HUES64 (cell line): ENCODE results near the gene FARS2.
A peak's percentile ranks its signal among the peaks of the same experiment; 100 is the strongest.

Source experiments
- H3K27ac ChIP-seq: 2 replicates; pipeline ENCODE4 v1.7.0; 2013; ENCODE audit warnings: low read depth, low read length, inconsistent platforms
- H3K27me3 ChIP-seq: 2 replicates; pipeline ENCODE4 v1.6.1; 2013; ENCODE audit warnings: mild to moderate bottlenecking, low read length; ENCODE audit not compliant: insufficient read depth
- H3K36me3 ChIP-seq: 2 replicates; pipeline ENCODE4 v1.6.1; 2013; ENCODE audit warnings: mild to moderate bottlenecking, low read length; ENCODE audit not compliant: insufficient read depth
- H3K4me1 ChIP-seq: 2 replicates; pipeline ENCODE4 v1.6.1; 2013; ENCODE audit warnings: mild to moderate bottlenecking, low read length, moderate library complexity; ENCODE audit not compliant: insufficient read depth
- H3K4me3 ChIP-seq: 2 replicates; pipeline ENCODE4 v1.5.1; 2013; ENCODE audit warnings: mild to moderate bottlenecking, low read length, moderate library complexity
- H3K9ac ChIP-seq: 2 replicates; pipeline ENCODE4 v1.6.1; 2013; ENCODE audit warnings: mild to moderate bottlenecking, low read depth, low read length
- H3K9me3 ChIP-seq: 2 replicates; pipeline ENCODE4 v1.6.1; 2013; ENCODE audit warnings: low read depth, low read length; ENCODE audit not compliant: insufficient read depth
- WGBS: fragments of 150-250, 120-280 bp; methylation state at CpG from one replicate; pipeline ENCODE4 v1.1.7; 2013; ENCODE audit warnings: missing lambda C conversion rate; 5-methylcytosine and 5-hydroxymethylcytosine counted together

Gene FARS2

DNA sequence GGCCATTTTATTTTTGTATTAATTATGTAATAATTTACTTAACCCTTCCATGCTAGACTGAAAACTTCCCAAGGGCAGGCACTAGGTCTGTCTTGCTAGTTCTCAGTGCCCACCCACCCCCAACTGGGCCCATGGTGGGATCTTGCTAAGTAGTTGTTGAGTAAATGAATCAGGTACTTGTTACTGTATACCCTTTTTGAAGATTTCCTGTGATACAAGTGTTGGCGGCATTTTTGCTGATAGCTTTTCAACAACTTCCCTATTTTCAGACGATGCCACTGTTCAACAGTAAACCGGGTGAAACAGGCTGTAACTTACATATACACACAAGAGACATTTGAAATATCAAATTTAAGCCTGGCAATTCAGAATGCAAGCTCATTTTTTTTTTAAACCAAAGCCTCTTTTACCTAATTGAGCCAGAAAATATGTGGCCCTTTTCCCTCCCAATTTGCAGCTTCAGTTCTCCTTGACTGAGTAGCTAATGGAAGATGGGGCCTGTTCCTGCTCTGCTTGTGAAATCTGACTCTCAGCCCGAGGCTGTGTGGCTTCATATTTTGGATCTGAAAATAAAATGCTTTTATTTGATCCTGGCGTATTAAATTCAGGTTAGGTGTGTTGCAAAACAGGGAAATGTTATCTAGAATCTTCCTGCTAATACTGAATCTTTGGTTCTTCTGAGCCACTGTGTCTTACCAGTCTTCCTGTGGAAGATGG lies 457.1 kb downstream of the FARS2 start:
- Histone ChIP-seq H3K9me3 (no peaks in the 10 kb centered on the region), H3K9ac (no peak overlapping the region), H3K4me1 (peaks cover 20% of the 10 kb centered on the region), H3K4me3 (no peak overlapping the region), H3K36me3 (no peaks in the 10 kb centered on the region), H3K27ac (no peak overlapping the region), H3K27me3 (no peaks in the 10 kb centered on the region)
- 98% methylated on average over 5 of the region's 5 CpGs for WGBS

DNA sequence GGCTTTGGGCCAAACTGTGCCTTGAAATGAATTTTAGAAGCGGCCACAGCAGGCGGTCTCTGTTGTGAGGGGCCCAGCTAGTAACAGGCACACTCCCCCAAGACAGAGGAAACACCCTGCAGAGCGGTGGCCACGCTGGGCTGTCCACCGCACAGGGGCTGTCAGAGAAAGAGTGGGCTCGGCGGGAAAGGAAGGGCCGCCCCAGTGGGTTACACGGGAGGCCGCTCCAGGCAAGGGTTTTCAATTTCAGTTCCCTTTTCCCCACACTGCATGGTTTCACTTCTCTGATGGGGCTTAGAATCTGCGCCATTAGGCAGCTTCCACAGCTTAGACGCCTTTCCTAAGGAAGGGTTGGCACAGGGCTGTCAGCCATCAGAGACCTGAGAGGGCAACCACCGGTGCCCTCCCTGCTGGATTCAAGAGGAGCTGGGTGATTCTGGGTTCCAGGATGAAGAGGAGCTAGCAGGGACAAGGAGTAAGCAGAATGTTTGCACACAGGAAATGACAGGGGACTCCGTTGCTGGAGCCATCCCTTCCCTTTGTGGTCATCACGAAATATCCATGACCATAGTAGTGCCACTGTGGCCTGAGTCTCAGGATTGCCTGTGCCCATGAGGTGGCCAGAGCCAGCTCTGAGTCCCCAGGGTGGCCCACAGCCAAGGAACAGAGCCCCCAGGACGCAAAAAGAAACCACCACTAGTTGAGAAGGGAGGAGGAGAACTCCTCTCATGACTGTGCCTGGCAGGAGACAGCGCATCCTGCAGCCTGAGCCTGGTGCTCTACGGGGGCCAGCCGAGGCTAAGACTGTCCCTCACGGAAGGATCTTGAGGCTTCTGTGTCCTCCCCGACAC lies 462.8 kb downstream of the FARS2 start:
- Histone ChIP-seq H3K27ac (peak overlapping the region; percentile 42; the same call in 1 of the 2 replicates), H3K4me3 (no peak overlapping the region), H3K27me3 (no peaks in the 10 kb centered on the region), H3K4me1 (peaks cover 28% of the 10 kb centered on the region), H3K9me3 (no peaks in the 10 kb centered on the region), H3K9ac (no peak overlapping the region), H3K36me3 (no peaks in the 10 kb centered on the region)
- WGBS: 64% methylated on average over 21 of the region's 21 CpGs

DNA sequence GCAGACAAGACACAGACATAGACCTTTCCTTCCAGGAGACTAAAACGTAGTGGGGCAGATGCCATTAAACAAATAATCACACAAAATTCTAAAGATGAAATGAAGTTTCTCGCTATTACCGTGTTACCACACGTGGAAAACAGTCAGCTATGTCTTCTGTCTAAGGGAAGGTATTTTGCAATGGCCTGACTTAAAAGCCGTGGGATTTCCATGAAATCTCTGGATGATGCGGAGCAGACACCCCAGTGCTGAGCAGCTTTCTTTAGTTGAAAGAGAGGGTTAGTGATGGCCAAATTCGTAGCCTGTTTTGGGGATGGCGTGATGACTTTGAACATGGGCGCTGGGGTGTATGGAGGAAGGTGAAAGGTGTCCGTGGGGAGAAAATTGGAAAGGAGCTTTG lies 463.6 kb downstream of the FARS2 start:
- no peak overlapping the region for H3K9ac ChIP-seq
- 96% methylated on average over 10 of the region's 10 CpGs for WGBS
- peaks cover 32% of the 10 kb centered on the region for H3K4me1 ChIP-seq

DNA sequence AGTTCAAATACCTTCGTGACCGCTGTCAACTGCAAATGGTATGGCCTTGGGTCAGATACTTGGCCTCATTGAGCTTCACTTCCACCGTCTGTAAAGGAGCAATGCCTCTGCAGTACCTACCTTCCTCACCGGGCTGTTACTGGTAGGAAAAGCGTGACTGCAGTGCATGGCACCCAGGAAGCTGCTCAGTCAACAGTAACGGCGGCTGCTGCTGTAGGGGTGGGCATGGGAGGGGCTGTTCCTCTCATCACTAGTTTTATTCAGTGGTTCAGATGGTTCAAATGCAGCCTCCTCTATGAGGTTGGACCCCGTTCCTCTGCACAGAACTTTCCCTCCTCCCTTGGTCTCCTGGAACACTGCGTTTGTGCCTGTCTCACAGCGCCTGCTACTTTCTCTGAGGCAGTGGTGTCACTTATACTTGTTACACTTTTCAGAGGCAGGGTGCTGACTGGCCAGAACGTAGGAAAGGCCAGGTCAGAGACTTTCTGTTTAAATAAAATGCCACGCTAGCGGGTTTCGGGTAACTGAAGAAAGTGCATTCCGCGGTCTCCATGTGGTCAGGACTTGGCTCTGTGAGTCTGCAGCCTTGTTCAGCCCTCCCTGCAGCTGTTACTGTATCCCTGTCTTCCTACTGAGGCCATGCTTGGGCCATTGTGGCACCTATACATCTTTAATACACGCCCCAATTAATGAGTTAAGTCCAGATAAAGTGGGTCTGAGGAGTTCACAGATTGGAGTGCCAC lies 465.8 kb downstream of the FARS2 start:
- Histone ChIP-seq H3K4me3 (no peak overlapping the region), H3K27ac (no peak overlapping the region), H3K27me3 (no peaks in the 10 kb centered on the region), H3K9me3 (no peaks in the 10 kb centered on the region), H3K4me1 (peaks cover 32% of the 10 kb centered on the region), H3K9ac (no peak overlapping the region), H3K36me3 (no peaks in the 10 kb centered on the region)
- WGBS: 94% methylated on average over 17 of the region's 17 CpGs

More for the DNA sequence above, 463.6 kb downstream of the FARS2 start:
- Histone ChIP-seq H3K9me3 (no peaks in the 10 kb centered on the region), H3K27me3 (no peaks in the 10 kb centered on the region), H3K27ac (no peak overlapping the region), H3K4me3 (no peak overlapping the region), H3K36me3 (no peaks in the 10 kb centered on the region)

DNA sequence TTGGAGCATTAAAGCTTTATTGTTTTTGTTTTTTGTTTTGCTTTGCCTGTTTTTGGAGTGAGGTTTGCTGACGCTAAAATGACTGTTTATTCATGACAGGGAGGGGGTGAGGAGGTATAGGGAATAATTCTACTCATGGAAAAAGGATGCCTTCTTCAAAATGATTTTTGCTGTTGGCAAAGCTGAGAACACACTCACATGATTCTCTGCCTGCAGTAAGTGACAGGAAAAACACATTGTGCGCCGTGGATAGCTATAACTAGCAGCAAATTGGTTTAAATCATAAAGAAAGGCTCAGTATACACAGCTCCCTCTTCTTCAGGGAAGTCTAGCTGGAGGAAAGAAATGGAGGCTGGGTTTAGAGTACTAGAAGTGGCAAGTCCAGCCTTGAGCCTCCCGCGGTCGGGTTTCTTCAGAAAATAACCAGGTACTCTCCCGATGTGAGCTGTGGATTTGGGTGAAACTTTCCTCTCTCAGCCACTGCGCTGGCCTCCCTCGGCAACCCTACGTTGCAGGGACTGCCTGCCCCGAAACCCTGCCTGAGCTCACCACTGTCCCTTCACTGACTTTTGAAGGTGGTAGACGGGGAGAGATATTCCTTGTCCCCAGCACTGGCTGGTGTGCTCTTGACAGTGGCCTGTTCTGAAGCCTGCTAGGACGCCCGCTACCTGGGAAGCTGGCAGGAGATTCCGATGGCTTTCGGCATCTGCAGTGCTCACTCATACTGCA lies 467.2 kb downstream of the FARS2 start:
- Histone ChIP-seq H3K36me3 (no peaks in the 10 kb centered on the region), H3K4me3 (no peak overlapping the region), H3K27me3 (no peaks in the 10 kb centered on the region), H3K9me3 (no peaks in the 10 kb centered on the region), H3K4me1 (peaks cover 21% of the 10 kb centered on the region), H3K9ac (no peak overlapping the region), H3K27ac (no peak overlapping the region)
- 91% methylated on average over 16 of the region's 16 CpGs for WGBS

DNA sequence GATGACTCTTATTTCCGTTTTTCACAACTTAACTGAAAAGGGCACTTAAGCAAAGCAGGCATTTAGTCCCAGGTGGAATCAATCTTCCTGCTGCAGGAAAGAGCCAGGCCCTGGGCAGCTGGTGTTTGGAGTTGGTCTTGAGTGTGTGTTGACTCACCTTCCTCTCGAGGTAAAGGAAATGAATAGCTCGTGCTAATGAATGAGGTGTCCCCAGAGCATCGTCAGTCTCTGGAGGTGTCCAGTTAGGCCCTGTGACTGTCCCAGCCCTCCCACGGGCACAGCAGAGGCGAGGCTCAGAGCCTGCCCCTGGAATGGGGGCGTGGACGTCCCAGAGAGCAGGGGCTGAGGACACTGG lies 467.7 kb downstream of the FARS2 start:
- Histone ChIP-seq H3K36me3 (no peaks in the 10 kb centered on the region), H3K27ac (no peak overlapping the region), H3K4me3 (no peak overlapping the region), H3K9ac (no peak overlapping the region), H3K27me3 (no peaks in the 10 kb centered on the region), H3K4me1 (peaks cover 15% of the 10 kb centered on the region), H3K9me3 (no peaks in the 10 kb centered on the region)
- 71% methylated on average over 8 of the region's 8 CpGs for WGBS

DNA sequence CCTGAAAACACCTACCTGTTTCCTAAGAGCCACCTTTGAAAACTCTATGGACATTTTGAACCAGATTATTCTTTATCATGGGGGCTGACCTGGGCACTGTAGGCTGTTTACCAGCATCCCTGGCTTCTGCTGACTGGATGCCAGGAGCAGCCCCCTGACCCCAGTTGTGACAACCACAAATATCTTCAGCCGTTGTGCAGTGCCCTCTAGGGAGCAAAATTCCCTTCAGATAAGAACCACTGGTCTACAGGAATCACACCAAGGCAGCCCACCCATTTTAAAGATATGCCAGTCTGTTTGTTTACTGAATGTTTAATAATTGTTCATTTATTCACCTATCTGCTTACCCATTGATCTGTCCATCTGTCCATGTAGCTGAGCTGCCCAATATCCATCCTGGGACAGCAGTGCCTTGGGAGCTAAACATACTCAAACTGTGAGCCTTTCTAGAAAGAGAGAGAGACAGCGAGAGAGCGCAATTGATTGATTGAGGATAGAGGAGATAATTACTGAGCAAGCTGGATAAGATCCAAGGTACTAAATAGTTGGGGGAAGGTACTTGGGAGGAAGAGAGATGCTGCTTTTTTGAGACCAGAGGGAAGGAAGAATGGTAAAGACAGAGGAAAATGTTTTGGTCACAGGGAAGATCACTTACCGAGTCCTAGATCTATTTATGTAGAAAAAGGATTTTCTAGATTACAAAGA lies 468.7 kb downstream of the FARS2 start:
- WGBS: 90% methylated on average over 4 of the region's 4 CpGs
- Histone ChIP-seq H3K27me3 (no peaks in the 10 kb centered on the region), H3K4me1 (peaks cover 12% of the 10 kb centered on the region), H3K36me3 (no peaks in the 10 kb centered on the region), H3K9me3 (no peaks in the 10 kb centered on the region), H3K27ac (no peak overlapping the region), H3K9ac (no peak overlapping the region), H3K4me3 (no peak overlapping the region)

DNA sequence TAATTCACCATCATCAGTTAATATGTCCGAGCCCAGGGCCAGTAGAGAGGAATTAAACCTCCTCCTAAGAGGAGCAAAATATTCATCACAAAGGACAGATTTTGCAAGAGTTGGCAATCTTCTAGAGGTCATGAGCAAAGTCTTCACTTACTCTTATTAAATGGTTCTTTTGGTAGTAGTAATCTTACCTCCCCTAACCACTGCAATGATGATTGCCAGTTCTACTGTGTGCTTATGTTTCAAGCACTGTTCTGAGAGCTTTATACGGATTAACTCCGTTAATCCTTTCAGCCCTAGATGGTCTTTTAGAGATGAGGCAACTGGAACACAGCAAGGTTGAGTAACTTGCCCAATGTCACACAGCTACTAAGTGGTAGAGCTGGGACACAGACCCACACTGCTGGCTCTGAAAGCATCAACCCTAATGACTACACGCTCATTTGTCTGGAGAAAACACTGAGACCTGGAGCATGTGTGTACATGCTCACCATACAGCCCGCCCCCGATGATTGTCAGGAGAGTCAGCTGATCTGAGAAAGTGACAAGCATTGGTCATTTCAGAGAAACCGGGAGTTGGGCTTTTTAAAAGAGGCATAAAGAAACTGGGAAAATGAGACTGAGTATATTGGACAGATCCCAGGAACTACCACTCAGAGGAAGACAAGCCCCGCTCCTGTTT lies 469.4 kb downstream of the FARS2 start:
- Histone ChIP-seq H3K27ac (no peak overlapping the region), H3K9me3 (no peaks in the 10 kb centered on the region)
- WGBS: 93% methylated on average over 8 of the region's 8 CpGs

DNA sequence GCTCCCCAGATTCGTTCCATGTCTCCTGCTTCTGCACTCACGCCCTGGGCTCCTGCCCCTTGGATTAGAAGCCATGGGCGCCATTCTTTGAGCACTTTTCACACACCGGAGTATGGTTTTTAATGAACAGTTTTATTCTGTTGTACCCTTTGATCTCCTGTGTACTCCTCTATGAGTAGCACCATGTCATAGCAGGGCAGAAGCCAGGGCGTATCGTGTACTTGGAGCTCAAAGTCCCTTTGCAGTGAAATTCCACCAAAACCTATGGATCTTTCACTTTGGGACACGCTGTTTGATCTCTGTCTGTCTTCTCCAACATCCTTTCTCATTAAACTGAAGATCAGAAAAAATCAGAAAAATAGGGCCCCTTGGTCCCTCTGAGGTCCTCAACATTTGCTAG lies 470.1 kb downstream of the FARS2 start:
- H3K9ac ChIP-seq: no peak overlapping the region
- H3K4me1 ChIP-seq: peaks cover 12% of the 10 kb centered on the region
- no peak overlapping the region for H3K27ac ChIP-seq
- whole genome bisulfite sequencing: 97% methylated on average over 7 of the region's 7 CpGs
- H3K36me3 ChIP-seq: no peaks in the 10 kb centered on the region
- H3K9me3 ChIP-seq: no peaks in the 10 kb centered on the region
- H3K4me3 ChIP-seq: no peak overlapping the region
- no peaks in the 10 kb centered on the region for H3K27me3 ChIP-seq

More for the DNA sequence above, 469.4 kb downstream of the FARS2 start:
- Histone ChIP-seq H3K4me1 (peaks cover 12% of the 10 kb centered on the region), H3K4me3 (no peak overlapping the region), H3K27me3 (no peaks in the 10 kb centered on the region), H3K9ac (no peak overlapping the region), H3K36me3 (no peaks in the 10 kb centered on the region)

DNA sequence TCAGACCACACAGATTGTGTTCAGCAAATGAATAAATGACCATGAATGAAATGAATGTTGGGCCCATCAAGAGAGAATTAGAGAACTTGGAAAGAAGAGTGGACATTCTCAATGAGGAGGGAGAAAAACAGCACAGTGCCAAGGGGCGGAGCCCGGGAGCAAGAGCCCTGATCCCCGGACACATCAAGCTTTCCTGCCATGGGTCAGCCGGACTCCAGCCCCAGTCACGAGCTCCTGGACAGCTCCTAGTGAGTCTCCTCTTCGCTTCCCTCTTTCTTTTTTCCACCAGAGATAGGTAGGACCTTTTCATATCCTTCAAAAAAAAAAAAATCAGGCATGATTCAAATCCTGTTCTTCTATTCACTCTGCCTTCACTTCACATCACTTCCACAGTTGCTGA lies 471.2 kb downstream of the FARS2 start:
- H3K27ac ChIP-seq: no peak overlapping the region
- no peaks in the 10 kb centered on the region for H3K9me3 ChIP-seq
- no peak overlapping the region for H3K9ac ChIP-seq
- no peaks in the 10 kb centered on the region for H3K27me3 ChIP-seq
- H3K4me3 ChIP-seq: no peak overlapping the region
- WGBS: 88% methylated on average over 6 of the region's 6 CpGs
- H3K36me3 ChIP-seq: no peaks in the 10 kb centered on the region
- H3K4me1 ChIP-seq: peaks cover 12% of the 10 kb centered on the region
